Motor neuron (in vitro differentiated cells): ENCODE data around the gene CUL3. TPM values are rescaled to one million over a fixed set of nuclear protein-coding genes. Genes with fewer than 3 reads are reported as not detected.

Experiments
- ATAC-seq, 8 experiments: fragments of 200-7000 bp; cut with Tn5 transposase; replicated peaks in 6 of 8; 2 replicates each; pipeline ENCODE4 v1.8.0; 2021; ENCODE audit warnings: mild to moderate bottlenecking in 8 of 8, moderate library complexity in 8 of 8
- H3K27ac ChIP-seq, 2 donors: fragments of 250-450 bp; sonication (Bioruptor Pico); 2 replicates each; pipeline ENCODE4 v1.9.0; 2021; ENCODE audit warnings: antibody characterized with exemption in 2 of 2, mild to moderate bottlenecking in 2 of 2, moderate library complexity in 1 of 2
- H3K4me1 ChIP-seq, 2 donors: fragments of 250-450 bp; sonication (Bioruptor Pico); replicated peaks in 1 of 2; 2 replicates each; pipeline ENCODE4 v1.6.1; 2021; ENCODE audit warnings: antibody characterized with exemption in 2 of 2, mild to moderate bottlenecking in 2 of 2, moderate library complexity in 1 of 2
- H3K4me3 ChIP-seq, 5 donors: fragments of 250-450 bp; sonication (Bioruptor Pico); 2 replicates each; pipeline ENCODE4 v1.9.0; 2021; ENCODE audit warnings: antibody characterized with exemption in 5 of 5, mild to moderate bottlenecking in 5 of 5, moderate library complexity in 4 of 5
- WGBS, 10 experiments: fragments of 450-650 bp; shearing (Covaris generic); methylation state at CpG; one replicate each; pipeline ENCODE4 v1.0.0; 2022; 5-methylcytosine and 5-hydroxymethylcytosine counted together
- in situ Hi-C, 9 experiments: fragments of 400-800 bp; cut with MboI; loops; one replicate each; pipeline ENCODE4 v1.15.0; 2021; ENCODE audit warnings: low sequenced_read_pairs in 9 of 9, low pct_unique_long_range_greater_than_20kb in 2 of 9; ENCODE audit not compliant: unreplicated experiment in 9 of 9
- total RNA-seq, 8 experiments: library from RNA; unstranded; fragments of 300-600 nt; gene quantifications; 2 replicates each; pipeline versions ENCODE4 v1.2.3 to v1.2.4, GENCODE V29; 2022

The CUL3 gene
- total RNA-seq, 8 experiments from 2014 or later, result 54.8 to 123 (median 73.9) TPM

DNA sequence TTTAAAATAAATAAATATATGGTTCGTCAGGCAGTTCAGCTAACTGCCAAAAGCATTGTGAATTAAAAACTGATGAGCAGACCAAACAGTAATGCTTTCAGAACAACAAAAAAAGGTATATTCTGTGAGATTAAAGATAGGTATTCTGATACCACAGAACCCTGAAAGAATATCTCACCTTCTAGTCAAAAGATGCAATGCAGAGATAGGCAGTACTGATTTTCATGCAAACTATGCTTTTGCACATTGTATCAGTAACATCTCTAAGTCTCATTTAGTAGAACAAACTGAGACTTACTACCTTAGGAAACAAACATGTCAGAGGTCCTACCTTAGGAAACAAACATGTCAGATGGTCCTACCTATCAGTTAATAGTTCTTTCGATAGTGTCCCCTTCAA is 32.4 kb downstream of the CUL3 start:
- in situ Hi-C loops, result no loop called here
- no peak for ATAC-seq
- WGBS, 10 experiments, result 86 to 100% (median 100%) methylated on average over 1 to 2 of the region's 2 CpGs; no CpG with 5 or more reads in 1 of the 10 experiments
- H3K4me3 ChIP-seq, result no peak overlapping the region
- H3K4me1 ChIP-seq, result no peaks in the 10 kb centered on the region
- H3K27ac ChIP-seq, result no peak overlapping the region

DNA sequence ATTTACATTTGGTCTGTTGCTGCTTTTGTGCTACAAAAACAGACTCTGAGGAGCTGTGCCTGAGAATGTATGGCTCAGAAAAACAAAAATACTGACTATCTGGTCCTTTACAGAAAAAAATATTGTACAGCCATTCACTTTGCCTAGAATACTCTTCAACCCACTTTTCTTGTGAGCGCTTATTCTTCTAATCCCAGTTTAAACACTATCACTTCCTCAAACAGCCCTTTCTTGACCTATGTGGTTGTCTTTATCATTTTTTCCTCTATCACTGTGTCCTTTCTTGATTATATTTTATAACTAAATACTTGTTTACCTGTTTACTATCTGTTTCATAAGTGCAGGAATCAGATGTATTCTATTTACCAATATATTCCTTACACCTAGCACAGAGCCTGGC is 33.5 kb downstream of the CUL3 start:
- Histone ChIP-seq H3K4me1 (no peaks in the 10 kb centered on the region), H3K4me3 (no peak overlapping the region), H3K27ac (no peak overlapping the region)
- 86 to 100% (median 96%) methylated on average over 1 of the region's 1 CpG; no CpG with 5 or more reads in 2 of the 10 experiments for WGBS, 10 experiments
- ATAC-seq, result no peak
- in situ Hi-C loops, result no loop called here

DNA sequence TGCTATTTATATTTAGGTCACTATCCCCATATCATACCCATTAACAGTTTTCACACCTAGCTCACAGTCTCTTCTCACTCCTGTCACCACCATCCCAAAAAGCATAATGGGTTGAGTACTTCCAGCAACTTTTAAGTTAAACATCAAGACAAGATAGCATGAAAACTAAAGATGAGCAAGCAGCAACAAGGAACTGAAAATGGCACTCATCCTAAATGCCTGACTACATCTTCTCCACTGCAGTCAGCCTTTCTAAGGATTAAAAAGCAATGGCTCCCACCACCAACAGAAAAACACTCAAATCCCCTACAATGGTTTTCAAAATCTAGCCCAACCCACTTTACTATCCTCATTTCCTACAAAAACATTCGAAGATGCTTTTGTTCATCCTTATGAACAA is 38.2 kb downstream of the CUL3 start:
- in situ Hi-C loops, result no loop called here

DNA sequence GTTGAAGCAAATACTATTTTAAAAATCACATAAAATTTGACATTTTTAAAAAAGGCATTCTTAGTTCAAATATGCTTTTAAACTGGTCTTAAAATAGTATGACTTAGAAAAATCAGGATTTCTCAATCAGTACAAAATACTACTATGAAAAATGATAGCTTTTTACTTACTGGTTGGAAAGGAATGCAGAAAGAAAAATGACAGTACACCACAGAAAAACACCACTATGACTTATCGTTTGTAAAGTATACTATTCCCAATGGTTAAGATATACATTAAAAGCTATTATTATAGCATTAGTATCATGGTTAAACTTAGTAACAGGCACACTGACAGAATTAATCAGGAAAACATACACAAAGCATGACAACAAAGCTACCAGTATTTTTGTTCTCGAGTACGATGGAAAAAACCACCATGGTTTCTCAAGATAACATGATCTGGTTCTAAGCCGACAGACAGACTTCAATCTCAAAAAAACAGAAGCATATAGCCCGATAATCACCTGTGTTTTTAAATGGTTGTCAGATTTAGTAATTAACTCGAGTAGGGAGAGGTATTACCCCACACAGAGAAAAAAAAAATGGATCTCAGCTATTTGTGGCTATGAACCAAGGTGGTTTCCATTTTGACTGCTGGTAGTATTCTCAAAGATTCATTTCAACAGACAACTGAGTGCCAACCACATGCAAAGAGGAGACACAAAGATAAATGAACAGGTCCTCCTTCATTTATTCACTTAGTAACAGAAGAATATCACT is 39.1 kb downstream of the CUL3 start:
- WGBS, 10 experiments, result 57 to 100% (median 88%) methylated on average over 2 to 6 of the region's 6 CpGs
- in situ Hi-C loops, result no loop called here
- no peak for ATAC-seq
- Histone ChIP-seq H3K27ac (no peak overlapping the region), H3K4me3 (no peak overlapping the region), H3K4me1 (no peaks in the 10 kb centered on the region)

More for the DNA sequence above, 38.2 kb downstream of the CUL3 start:
- no peak overlapping the region for H3K27ac ChIP-seq
- no peak for ATAC-seq
- WGBS, 10 experiments, result 92 to 100% (median 100%) methylated on average over 1 of the region's 1 CpG; no CpG with 5 or more reads in 3 of the 10 experiments
- no peak overlapping the region for H3K4me3 ChIP-seq
- H3K4me1 ChIP-seq, result no peaks in the 10 kb centered on the region

DNA sequence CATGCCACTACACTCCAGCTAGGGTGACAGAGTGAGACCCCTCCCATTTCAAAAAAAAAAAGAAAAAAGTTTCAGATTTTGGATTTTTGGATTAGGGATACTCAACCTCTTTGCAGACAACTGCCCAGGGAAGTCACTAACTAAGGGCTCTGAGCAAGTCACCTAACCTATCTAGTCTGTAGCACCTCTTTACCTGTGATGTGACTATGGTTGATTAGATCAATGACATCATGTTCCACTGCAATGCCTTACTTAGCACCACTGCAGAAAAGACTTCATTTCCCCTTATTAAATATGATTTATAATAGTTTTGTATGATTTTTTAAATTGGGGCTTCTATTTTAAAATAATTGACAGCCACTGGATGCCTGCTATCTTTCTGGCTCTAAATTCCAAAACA is 41.2 kb downstream of the CUL3 start:
- no peak for ATAC-seq

DNA sequence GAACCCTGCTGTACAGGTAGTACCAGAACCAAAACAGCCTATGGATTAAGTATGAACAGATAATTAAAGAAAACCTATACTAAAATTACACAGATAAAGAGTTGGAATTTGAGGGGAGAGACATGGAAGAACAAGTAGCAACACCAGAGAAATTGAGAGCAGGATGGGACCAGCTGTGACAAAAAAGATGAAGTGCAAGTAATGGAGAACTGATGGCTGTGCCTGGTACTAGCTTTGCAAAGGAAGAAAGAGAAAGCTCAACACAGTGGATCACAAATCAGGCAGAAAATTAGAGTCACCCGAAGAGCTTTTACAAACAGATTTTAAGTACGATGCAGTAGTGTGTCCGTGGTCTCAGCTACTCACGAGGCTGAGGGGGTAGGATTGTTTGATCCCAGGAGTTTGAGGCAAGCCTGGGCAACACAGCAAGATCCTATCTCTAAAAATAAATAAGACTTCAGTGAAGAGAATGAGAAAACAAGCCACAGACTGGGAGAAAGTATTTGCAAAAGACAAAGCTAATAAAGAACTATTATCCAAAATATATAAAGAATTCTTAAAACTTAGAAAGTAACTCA is 46.5 kb downstream of the CUL3 start:
- H3K4me3 ChIP-seq, result no peak overlapping the region
- no peaks in the 10 kb centered on the region for H3K4me1 ChIP-seq
- 13 to 100% (median 61%) methylated on average over 1 to 4 of the region's 4 CpGs; no CpG with 5 or more reads in 1 of the 10 experiments for WGBS, 10 experiments
- in situ Hi-C loops, result no loop called here
- ATAC-seq, result no peak
- H3K27ac ChIP-seq, result no peak overlapping the region

More for the DNA sequence above, 41.2 kb downstream of the CUL3 start:
- Histone ChIP-seq H3K4me1 (no peaks in the 10 kb centered on the region), H3K27ac (no peak overlapping the region), H3K4me3 (no peak overlapping the region)
- in situ Hi-C loops, result no loop called here

DNA sequence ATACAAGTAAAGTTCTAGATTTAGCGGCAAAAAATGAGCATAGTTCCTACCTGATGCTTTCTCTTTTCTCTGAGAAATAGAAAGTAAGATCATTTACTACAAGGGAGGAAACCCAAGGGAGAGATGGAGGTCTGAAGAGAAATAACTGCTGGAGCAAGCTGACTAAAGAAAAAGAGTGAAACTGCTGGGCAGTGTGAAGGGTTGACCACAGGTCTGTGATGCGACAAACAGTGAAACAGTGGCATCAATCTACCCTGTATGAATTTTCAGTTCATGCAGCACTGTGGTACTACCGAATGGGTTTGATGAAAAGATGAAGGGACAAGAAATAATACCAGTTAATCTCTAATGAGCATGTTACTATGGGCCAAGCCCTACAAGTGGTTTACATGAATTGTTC is 52.2 kb downstream of the CUL3 start:
- 81 to 100% (median 95%) methylated on average over 1 to 3 of the region's 3 CpGs; no CpG with 5 or more reads in 1 of the 10 experiments for WGBS, 10 experiments
- in situ Hi-C loops, result no loop called here
- H3K27ac ChIP-seq, result no peak overlapping the region

DNA sequence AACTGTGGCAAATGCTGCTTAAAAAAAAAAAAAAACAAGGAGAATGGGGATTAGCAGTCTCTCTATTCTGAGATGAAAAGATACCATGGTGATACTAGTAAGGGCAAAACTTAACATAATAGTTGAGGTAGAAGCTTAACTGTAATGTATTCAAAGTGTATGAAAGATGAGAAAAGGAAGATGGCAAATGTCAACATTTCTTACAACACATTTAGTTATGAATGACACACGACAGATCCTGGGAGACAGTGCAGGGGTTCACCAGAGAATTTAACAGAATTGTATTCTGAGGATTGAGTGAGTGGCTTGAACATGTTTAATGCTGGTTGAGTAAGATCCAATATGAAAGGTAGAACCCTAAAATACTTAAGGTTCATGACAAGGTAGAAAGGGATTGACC is 52.7 kb downstream of the CUL3 start:
- in situ Hi-C loops, result no loop called here
- no peak overlapping the region for H3K27ac ChIP-seq
- no peaks in the 10 kb centered on the region for H3K4me1 ChIP-seq
- no peak overlapping the region for H3K4me3 ChIP-seq
- no peak for ATAC-seq
- 78 to 100% (median 100%) methylated on average over 1 of the region's 1 CpG; no CpG with 5 or more reads in 3 of the 10 experiments for WGBS, 10 experiments

More for the DNA sequence above, 52.2 kb downstream of the CUL3 start:
- Histone ChIP-seq H3K4me3 (no peak overlapping the region), H3K4me1 (no peaks in the 10 kb centered on the region)
- ATAC-seq, result no peak

DNA sequence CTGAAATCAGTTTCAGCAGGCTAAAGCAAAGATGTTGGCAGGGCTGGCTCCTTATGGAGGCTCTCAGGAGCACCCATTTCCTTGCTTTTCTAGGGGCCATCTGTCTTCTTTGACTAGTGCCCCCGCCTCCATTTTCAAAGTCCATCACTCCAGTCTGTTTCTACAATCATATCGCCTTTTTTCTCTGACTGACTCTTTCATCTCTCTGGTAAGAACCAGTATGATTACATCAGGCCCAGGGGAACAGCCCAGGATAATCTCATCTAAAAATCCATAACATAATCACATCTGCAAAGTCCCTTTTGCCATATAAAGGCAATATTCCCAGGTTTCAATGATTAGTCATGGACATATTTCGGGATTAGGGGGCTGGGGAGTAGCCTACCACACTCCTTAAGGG is 57.0 kb downstream of the CUL3 start:
- WGBS, 10 experiments, result 61 to 95% (median 72%) methylated on average over 1 to 2 of the region's 3 CpGs; no CpG with 5 or more reads in 2 of the 10 experiments
- no peak overlapping the region for H3K4me3 ChIP-seq
- peak in 5 of 8 experiments; percentile 53 to 76 (median 62) for ATAC-seq
- H3K27ac ChIP-seq, result no peak overlapping the region
- H3K4me1 ChIP-seq, result peaks cover 0 to 4% of the 10 kb centered on the region in 2 donors
- in situ Hi-C loops, result no loop called here

DNA sequence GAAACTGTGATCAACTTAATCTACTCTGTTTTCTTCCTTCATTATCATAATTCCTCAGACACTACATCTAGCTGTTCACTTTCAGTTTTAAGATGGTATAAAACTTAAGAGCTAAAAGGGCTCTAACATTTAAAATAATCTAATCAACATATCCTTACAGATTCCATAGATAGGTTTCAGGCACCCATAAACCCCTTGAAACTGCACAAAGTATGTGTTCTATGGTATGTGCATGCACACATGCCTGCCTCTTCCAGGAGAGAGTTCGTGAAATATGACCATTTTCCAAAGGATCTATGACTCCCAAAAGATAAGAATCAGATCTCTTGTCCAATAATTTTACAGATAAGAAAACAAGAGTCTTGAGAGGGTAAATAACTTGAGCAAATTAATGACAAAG is 59.4 kb downstream of the CUL3 start:
- peak in 1 of 8 experiments; percentile 71 for ATAC-seq
- no peak overlapping the region for H3K4me3 ChIP-seq
- no peak overlapping the region for H3K27ac ChIP-seq
- peaks cover 0 to 4% of the 10 kb centered on the region in 2 donors for H3K4me1 ChIP-seq
- in situ Hi-C loops, result no loop called here
- 67 to 100% (median 100%) methylated on average over 1 of the region's 1 CpG; no CpG with 5 or more reads in 4 of the 10 experiments for WGBS, 10 experiments

DNA sequence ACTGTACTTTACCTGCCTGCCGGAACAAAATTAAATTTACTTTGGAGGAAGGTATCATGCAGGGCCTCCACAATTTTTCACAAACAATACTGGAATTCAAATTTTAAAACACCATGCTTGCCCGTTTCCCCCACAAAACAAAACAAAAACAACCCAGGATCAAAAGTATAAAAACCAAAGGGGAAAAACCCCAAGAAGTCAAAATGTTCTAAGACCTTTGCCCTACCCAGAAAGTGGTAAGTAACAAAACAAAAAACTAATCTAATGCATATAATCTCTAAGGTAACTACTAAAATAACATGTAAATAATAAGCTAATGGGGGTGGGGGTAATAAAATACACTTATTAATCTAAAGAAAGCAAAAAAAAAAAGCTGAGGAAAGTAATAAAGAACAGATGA is 60.5 kb downstream of the CUL3 start:
- H3K4me1 ChIP-seq, result peaks cover 0 to 4% of the 10 kb centered on the region in 2 donors
- 88 to 100% (median 95%) methylated on average over 1 to 2 of the region's 2 CpGs; no CpG with 5 or more reads in 2 of the 10 experiments for WGBS, 10 experiments
- H3K27ac ChIP-seq, result no peak overlapping the region
- in situ Hi-C loops, result loop anchor here in 1 of 9 experiments (25.0 kb wide), 1 partner anchor 113 kb away; no protein-coding TSS in a partner anchor
- no peak overlapping the region for H3K4me3 ChIP-seq
- no peak for ATAC-seq

DNA sequence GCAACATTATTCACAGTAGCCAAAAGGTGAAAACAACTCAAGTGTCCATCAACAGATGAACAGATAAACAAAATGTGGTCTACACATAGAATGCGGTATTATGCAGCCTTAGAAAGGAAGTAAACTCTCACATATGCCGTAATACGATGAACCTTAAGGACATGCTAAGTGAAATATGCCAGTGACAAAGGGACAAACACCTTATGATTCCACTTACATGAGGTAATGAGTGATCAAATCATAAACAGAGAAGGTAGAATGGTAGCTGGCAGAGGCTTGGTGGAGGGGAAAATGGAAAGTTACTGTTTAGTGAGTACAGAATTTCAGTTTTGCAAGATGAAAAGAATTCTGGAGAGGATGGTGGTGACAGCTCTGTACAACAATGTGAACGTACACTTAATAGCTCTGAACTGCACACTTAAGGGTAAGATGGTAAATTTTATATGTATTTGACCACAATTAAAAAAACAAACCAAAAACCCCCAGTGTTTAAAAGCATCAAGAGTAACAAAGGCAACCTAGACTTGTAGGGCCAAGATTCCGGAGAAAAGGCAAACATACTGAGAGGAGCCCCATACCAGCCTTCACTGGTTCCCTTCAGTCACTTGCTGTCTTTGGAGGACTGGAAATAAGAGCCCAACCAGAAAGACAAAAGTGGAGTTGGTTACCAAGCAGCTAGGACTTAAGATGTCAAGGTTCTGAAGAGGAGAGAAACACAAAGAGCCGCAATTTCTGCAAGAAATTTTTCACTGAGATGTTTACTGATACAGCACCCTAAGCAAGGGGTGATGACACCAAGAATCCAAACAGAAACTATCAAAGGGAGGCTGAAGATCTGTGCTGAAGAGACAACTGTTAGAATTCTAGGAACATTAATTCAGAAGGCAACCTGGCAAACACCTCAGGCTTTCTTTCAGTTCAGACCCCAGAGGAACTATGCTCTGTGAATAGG is 61.3 kb downstream of the CUL3 start:
- 53 to 100% (median 93%) methylated on average over 2 to 6 of the region's 6 CpGs; no CpG with 5 or more reads in 1 of the 10 experiments for WGBS, 10 experiments
- H3K27ac ChIP-seq, result no peak overlapping the region
- H3K4me3 ChIP-seq, result no peak overlapping the region
- H3K4me1 ChIP-seq, result peaks cover 0 to 4% of the 10 kb centered on the region in 2 donors
- peak in 1 of 8 experiments; percentile 57 for ATAC-seq
- in situ Hi-C loops, result loop anchor here in 1 of 9 experiments (25.0 kb wide), 1 partner anchor 113 kb away; no protein-coding TSS in a partner anchor
